SW480 (cell line): ENCODE results near the gene C2CD3.
"Not testable (repeated sequence)": the region's sequence is repeated elsewhere in the genome, so short reads cannot be mapped to it uniquely, and the experiment has no call there.

Experiments
- DNase-seq: peaks from one replicate; pipeline ENCODE4 v3.0.0-alpha.2; 2016; ENCODE audit warnings: low spot score

C2CD3 gene

DNA sequence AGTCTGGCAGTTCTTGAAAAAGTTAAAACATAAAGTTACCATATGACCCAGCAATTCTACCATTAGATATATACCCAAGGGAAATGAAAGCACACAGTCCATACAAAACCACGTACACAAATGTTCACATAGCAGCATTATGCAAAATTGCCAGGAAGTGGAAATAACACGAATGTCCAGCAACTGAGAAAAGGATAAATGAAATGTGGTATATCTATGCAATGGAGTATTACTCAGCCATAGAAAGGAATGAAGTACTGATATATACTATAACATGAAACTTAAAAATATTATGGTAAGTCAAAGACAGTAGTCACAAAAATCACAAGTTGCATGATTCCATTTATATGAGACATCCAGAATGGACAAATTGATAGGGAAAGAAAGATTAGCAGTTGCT, 57.9 kb downstream of the C2CD3 start:
- no peak for DNase-seq

DNA sequence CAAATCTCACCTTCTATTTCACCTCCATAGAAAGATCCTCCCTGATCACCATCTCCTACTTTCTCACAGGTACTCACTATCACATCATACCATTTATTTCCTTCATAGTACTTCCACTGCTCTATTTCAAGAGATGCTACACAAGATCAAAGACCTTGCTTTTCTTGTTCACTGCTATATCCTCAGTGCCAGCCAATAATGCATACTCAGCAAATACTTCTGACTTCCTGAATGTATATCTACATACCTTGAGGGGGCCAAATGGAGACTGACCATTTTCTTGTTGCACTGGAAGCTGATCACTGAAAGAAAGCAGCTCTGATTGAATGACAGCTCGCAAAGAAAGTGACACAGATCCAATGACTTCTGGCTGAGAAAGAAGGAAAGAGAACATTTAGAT, 64.7 kb downstream of the C2CD3 start:
- DNase-seq = no peak

DNA sequence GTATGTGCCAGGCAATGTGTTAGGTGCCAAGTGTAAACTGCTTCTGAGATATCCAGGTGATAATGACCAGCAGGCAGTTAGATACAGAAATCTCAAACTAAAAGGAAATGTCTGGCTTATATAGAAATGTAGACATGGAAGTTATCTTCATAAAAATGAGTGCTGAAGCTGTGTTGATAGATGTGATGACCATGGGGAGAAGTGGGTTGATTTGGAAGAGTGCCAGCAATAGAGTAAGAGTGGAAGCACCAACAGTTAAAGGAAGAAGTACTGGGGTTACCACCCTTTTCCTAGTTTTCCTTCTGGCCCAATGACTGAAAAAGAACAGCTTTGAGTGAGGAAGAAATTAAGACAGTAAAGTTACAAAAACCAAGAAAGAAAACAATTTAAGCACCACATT, 68.5 kb downstream of the C2CD3 start:
- DNase-seq = no peak

DNA sequence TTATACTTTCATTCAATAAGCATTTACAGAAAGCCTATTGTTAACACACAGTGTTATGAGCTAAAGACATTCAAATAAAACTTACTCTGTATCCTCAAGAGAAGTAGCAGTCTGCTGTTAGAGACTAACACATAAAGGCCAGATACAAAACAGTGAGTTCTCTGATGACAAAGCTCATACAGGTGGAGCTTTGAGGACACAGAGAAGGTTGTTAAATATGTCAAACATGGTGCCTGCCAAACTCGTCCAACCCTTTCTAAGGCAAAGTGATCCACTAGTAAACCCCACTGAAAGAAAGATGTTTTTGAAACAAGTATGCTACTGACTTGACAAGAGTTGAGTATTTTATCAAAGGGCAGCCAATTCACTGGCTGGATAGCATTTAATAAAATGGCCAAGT, 70.1 kb downstream of the C2CD3 start:
- no peak for DNase-seq

DNA sequence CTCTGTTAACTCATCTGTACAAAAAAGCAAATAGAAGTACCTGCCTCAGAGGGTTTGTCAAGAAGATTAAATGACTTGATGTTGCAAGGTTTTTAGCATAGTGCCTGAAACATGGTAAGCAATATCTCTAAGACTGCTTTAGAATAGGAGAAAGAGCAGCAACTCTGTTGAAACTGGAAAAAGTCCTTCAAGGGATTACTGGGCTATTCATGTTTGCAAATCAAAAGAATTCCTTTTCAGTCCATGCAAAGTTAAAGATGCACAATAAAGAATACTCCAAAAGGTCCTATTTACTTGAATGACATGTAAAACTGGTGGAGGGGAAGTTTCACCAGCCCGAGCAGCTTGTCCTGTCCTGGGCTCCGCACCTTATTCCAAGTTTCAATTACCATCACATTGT, 70.6 kb downstream of the C2CD3 start:
- DNase-seq = no peak

DNA sequence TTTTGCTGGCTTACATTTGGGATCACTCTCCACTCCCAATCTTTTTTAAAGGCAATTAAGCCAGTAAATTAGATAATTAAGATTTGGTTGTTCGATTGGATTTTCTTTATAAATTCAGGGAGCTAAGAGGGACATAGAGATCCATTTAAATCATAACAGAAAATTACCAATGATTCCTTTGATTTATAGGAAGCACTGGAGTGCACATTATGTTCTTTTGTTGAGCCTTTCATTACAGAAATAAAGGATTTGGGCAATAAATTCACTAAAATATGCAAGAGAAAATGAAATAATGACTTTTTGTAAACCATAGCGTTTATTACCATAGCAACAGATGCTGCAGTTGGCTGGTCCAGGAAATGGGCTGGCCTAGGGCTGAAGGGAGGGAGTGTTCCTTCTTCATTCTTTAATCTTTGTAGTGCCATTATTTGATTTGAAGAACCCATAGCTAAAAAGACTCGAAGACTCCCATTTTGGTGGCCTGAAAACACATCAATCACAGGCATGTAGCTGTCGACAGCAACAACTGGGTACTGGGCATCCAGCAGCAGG, 73.0 kb downstream of the C2CD3 start:
- no peak for DNase-seq

DNA sequence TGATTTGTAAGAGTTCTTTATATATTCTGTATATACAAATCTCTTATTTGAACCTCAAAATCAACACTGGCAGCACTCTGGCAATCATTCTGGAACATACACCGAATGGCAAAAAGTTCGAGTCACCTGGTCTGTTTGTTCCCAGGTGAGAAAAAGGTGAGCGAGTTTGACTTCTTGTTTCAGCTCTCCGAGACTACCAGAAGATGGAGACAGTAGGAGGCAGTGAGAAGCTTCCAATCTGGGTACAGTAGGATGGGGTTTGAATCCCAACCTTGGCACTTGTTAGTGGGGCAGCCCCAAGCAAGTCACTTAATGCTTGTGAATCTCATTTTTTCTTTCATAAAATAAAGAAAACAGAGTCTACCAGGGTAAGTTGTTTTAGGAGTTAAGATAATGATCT, 76.4 kb downstream of the C2CD3 start:
- DNase-seq = no peak

DNA sequence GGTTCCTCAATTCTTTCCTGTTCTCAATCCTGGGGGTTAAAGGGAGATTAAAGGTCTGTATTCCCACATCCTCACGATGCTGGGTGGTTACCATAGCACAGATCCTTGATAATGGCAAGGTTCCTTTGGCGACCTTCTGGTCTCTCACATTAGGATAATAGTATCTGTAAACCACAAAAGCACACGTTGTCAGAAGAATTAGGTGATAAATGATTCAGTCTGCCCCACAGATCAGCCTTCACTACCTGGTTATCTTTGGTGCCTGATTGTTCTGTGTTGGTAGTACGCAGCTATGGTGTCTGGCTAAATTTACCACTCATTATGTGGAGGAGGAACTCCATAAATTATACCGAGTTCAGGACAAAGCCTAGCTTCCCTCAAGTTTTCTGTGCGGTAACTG, 78.4 kb downstream of the C2CD3 start:
- no peak for DNase-seq

DNA sequence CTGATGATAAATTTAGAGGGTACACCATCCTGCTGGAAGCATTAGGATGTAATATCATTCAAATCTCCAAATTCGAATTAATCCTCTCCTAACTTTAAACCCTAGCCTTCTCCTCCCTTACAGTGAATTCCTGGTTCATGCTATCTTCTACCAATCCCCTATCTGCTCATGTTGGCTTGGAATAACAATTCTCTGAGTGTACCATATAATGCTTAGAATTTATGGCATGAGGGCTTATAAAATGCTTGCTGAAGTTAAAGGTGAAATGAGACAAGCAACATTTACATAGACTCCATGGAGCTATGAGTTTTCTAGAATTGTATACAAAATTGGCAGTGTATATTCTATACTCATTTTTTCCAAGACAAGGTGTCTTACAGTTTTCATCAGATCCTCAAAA, 79.3 kb downstream of the C2CD3 start:
- no peak for DNase-seq

DNA sequence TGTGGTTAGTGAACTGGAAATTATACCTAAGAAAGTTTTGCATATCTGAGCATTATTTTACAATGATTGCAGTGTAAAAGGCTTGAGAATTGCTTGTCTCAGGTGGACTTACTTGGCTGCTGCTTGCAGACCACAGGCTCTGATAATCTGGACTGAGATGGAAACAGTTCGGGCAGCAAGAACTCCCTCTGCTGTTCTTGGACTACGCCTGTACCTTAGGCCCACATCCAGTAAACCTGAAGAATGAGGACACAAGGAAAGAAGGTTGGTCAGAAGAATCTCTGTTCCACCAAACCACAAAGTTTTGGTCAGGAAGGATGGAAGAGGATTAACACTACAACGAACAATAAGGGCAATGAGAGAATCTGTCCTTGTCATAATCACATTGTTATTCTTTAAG, 80.1 kb downstream of the C2CD3 start:
- no peak for DNase-seq

DNA sequence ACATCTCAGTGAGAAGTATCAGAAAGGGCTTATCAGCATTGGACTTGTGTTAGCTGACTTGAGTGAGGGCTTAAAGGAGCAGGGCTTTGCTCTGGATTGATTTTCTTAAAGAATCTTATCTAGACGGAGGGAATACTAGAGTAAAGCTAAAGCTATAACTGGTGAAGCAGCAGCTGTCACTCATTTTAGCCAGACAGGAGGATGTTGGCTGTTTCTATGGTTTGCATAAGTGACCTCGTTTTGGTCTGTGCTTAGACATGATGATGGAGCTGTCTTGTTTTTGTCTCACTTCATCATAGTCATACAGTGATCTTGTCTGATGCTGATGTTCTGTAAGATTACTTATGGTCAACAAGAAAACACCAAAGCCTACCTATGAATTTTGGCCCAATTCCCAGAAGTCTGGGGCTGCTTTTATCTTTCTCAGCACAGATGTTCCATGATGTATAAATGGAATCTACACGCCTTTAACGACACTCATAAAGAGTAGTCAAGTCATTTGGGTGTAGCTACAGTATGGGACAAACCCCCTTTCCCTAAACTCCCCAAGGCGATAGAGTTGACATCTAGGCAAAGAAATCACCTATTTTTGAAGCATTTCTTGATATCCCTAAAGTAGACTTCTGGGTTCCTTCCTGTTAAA, 84.4 kb downstream of the C2CD3 start:
- DNase-seq = no peak

DNA sequence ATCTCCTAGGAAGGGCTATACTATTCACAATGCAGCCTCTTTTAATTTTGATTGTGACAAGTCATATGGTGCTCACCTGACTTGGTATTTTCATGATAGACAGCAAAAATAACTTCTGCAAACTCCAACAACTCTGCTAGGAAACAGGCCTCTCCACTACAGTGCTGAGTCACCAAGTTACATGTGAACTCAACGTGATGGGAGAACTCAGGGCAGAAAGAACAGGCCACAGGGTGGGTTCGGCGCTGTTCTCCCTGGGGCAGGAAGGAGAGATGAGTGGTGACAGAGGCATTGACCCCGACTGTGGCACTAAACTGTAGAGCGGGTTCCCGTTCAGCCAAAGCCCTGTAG, 85.3 kb downstream of the C2CD3 start:
- no peak for DNase-seq

DNA sequence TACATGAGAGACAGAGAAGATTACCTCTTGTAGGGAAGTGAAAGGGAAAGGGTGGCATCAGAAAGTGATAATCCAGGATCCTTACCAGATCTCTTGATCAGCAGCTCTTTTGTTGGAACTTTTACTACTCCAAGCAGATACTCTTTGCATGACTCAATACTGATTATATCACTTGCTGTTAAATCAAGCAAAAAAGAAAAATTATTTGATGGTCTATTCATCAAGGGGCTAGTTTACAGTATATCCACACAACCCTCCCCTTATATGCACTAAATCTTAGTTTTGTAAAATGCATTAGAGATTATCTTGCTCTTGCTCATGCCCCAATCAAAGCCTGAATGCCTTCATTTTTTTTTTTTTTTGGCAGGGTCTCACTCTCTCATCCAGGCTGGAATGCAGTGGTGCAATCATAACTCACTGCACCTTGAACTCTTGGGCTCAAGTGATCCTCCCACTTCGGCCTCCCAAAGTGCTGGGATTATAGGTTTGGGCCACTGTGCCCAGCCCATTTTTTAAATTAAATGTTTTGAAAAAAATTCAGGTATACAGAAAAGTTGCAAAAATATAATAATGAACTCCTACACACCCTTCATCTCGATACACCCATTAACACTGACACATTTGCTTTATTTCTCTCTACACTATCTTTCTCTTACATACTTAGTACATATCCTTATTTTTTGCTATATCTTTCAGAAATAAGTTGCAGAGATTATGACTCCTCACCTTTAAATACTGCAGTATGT, 85.8 kb downstream of the C2CD3 start:
- no peak for DNase-seq

DNA sequence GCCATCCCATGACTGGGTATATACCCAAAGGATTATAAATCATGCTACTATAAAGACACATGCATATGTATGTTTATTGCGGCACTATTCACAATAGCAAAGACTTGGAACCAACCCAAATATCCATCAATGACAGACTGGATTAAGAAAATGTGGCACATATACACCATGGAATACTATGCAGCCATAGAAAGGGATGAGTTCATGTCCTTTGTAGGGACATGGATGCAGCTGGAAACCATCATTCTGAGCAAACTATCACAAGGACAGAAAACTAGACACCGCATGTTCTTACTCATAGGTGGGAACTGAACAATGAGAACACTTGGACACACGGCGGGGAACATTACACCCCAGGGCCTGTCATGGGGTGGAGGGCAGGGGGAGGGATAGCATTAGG, 86.9 kb downstream of the C2CD3 start:
- DNase-seq = not testable (repeated sequence)

DNA sequence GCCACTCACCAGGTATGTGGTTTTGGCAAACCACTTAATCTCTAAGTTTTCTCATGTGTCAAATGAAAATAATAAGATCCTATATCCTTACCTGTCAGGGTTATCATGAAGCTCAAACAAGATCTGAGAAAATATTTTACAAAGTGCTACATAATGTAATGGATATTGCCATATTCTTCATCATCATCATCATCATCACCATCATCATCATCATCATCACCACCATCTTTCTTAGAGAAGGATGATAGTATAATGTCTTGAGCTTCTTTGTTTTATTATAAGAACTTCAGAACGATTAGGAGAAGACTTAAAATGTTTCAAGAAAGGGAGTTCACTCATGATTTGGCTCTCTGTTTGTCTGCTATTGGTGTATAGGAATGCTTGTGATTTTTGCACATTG, 89.4 kb downstream of the C2CD3 start:
- DNase-seq = no peak

DNA sequence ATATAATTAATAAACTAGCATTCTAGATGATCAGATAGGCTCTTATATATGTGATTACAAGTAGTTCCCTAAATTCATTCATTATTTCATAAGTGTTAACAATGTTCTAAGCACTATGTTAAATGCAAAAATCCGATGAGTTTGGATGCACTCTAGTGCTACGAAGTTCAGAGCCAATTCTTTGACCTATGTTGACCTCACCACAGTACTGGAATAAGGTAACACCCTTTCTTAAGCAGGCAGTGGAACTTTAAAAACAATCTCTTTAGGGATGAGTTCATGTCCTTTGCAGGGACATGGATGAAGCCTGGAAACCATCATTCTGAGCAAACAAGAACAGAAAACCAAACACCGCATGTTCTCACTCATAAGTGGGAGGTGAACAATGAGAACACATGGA, 93.6 kb downstream of the C2CD3 start:
- DNase-seq = no peak

DNA sequence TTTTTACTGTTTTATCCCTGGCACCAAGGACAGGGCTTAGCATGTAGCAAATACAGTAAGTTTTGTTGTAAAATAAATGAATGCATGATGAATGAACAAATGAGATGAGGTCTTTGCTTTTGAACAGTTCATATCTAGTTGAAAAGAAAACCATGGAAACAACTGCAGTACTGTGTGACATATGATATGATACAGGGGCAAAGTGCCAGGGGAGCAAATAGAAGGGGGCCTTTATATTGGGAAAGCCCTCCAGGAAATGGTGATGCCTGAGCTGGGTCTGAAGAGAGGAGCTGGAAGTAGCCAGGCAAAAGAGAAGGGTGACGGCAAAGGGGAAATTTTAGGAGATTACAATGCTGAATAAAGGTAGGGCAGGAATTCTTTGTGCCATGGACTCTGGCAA, 98.1 kb downstream of the C2CD3 start:
- DNase-seq = no peak

DNA sequence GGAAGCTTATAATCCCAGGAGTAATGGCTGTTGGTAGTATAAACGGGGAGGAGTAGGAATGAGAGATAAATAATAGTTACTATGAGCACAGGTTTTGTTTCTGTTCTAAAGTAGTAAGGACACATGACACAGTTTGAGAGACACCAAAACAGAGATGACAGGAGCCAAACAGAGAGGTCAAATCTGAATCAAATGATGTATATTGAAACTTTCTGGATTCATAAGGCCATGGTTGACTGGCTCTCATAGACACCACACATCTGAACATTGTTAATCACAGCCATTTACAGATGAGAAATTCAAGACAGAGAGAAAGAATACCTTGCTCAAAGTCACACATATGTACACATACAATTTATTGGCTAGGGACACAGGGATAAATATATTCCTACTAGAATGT, 98.5 kb downstream of the C2CD3 start:
- no peak for DNase-seq

DNA sequence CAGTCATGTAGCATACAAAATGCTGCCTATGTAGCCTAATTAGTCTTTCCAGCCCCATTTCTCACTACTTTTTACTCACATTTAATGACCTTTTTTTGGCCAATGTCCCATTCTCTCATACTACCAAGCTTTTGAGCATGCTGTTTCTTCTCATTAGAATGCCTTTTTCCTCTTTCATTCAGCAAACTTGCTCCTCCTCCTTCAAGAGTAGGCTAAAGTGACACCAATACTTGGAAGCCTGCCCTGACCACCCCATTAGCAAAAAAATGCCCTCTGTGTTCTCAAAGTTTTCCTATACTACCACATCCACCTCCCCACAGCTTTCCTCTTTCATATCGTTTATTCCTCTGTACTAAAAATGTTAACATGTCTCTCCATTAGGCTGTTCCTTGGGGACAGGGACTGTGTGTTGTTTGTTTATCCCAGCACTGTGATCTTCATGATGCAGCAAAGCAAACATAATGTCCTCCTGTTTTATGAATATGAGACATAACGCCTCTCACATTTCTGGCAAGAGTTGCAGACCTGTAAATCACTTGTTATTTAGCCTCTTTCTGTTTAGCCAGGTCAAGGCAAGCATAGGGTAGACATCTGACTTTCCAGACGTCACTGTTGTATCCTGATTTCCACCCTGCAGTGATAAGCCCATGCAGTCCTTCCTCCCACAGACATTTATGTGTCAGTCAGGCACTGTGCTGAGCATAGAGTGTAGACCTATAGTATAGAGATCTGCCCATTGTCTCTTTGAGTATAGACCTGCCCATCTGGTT, 99.9 kb downstream of the C2CD3 start:
- DNase-seq = no peak

DNA sequence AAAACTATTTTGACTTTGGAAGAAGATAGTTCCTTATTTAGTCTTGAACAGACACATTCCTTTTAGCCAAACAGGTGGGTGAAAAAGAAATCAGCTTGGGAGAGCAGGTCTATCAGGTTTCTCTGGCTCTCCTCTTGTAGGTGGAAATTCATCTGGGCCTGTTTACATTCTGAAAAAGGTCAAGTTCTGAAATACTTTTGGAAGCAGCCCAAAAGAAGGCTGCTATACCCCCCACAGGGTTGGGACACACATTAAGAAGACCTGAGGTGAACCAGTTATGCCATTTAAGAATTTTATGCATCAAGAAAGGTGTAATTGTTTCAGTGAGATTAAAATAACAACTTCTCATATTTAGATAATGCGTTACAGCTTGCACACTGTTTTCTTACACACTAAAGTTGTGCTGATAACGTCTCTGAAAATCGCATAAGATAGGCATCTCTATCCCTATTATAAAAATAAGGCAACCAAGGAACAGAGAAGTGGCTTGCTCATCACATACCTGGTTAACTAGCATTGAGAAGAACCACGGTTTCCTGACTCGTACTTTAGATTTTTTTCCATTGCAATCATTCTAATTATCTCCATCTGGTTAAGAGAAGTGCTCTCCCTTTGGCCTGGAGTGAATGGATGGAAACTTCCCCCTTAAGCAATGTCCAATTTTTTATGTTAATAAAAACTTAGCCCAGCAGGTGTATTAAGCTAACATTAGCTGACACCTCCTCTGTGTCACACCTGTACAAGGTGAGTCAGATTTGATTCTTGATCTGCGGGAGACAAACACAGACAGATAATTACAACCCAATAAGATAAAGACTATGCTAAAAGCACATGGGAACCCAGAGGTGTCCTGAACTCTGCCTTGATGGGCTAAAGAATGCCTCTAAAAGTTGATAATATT, 101.4 kb downstream of the C2CD3 start:
- DNase-seq = no peak

DNA sequence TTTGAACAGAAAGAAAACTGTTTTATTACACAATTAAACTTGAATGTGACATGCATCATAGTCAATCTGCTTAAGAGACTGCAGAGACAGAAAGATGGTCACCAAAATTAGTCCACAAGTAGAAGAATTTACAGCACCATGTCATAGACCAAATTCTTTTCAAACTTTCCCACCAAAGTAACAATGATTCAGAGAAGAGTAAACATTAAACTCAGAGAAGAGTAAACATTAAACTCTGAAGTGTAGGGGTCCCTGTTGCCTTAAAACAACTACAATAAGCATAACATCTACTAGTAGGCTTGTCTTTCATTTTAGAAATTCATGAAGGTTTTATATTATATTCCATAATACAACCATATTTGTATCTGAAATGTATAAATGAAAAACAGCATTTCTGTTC, 104.1 kb downstream of the C2CD3 start:
- DNase-seq = not testable (repeated sequence)

DNA sequence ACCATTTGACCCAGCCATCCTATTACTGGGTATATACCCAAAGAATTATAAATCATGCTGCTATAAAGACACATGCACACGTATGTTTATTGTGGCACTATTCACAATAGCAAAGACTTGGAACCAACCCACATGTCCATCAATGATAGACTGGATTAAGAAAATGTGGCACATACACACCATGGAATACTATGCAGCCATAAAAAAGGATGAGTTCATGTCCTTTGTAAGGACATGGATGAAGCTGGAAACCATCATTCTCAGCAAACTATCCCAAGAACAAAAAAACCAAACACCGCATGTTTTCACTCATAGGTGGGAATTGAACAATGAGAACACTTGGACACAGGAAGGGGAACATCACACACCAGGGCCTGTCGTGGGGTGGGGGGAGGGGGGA, 105.3 kb downstream of the C2CD3 start:
- not testable (repeated sequence) for DNase-seq
